Islet precursor cell (in vitro differentiated cells): ENCODE measurements around the gene PXMP2.

Experiments
- DNase-seq: peaks from one replicate; pipeline ENCODE4 v3.0.0-alpha.2; 2018

Gene PXMP2

DNA sequence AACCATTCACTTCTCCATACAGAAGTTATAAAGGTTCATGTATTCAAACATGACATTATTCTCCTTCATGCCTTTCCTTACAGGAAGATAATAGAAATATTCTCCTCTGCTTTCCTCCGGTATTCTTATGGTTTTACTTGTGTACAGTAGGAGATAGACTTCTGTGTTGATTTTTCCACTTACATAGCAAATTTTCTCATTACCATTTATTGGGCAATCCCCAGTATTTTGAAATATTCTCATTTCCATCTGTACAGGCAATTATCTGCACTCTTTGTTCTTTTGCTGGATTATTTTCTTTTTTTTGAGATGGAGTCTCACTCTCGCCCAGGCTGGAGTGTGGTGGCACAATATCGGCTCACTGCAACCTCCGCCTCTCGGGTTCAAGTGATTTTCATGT, 11.0 kb downstream of the PXMP2 start:
- DNase-seq, result no peak

DNA sequence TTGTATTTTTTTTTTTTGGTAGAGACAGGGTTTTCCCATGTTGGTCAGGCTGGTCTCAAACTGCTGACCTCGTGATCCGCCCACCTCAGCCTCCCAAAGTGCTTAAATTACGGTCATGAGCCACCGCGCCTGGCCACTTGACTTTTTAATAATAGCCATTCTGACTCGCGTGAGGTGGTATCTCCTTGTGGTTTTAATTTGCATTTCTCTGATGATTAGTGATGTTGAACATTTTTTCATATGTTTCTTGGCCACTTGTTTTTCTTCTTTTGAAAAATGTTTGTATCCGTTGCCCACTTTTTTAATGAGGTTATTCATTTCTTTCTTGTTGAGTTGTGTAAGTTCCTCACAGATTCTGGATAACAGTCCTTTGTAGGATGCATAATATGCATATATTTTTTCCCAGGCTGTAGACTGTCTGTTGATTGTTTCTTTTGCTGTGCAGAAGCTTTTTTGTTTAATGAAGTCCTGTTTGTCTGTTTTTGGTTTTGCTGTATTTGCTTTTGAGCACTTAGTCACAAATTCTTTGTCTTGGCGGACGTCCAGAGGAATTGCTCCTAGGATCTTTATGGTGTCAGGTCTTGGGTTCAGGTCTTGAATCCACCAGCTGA, 12.9 kb downstream of the PXMP2 start:
- no peak for DNase-seq

GRCh38 chr12:132702640-132703039, 15.3 kb downstream of the PXMP2 start:
- DNase-seq, result peak; percentile 70

GRCh38 chr12:132703641-132704040, 16.3 kb downstream of the PXMP2 start:
- peak; percentile 58 for DNase-seq

DNA sequence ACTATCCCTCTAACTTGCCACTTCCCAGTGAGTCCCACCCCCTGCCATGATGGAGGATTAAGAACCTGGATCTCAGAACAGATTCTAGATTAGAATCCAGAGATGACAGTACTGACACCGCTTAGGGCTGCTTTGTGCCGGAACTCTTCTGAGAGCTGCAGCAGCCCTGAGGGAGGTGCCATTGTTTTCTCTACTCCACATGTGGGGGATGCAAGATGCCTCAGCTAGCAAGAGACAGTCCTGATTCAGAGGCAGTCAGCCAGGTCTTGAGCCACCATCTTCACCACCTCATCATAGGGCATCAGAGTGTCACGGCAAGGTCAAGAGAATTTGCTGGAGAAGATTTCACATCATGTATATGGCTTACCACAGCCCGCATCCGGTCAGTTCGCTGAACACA, 19.9 kb downstream of the PXMP2 start:
- peak; percentile 43 for DNase-seq

DNA sequence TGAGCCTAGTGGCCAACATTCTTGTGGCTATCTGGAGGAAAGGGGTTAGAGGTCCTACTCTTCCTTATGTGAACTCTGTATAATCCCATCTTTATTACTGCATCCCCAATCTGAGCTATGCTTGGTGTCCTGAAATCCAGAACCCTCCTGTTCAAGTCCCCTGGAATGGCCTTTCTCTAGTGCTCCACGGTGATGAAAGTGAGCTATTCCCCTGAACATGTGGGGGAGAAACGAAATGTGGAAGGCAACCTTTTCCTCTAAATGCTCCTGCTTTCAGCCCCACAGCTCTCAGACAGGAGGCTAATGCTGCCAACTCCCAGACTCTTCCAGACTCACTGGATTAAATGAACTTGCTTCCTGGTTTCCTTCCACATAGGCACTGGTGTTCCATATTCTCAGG, 20.8 kb downstream of the PXMP2 start:
- DNase-seq, result no peak

GRCh38 chr12:132710043-132710404, 22.6 kb downstream of the PXMP2 start:
- DNase-seq, result peak; percentile 79

DNA sequence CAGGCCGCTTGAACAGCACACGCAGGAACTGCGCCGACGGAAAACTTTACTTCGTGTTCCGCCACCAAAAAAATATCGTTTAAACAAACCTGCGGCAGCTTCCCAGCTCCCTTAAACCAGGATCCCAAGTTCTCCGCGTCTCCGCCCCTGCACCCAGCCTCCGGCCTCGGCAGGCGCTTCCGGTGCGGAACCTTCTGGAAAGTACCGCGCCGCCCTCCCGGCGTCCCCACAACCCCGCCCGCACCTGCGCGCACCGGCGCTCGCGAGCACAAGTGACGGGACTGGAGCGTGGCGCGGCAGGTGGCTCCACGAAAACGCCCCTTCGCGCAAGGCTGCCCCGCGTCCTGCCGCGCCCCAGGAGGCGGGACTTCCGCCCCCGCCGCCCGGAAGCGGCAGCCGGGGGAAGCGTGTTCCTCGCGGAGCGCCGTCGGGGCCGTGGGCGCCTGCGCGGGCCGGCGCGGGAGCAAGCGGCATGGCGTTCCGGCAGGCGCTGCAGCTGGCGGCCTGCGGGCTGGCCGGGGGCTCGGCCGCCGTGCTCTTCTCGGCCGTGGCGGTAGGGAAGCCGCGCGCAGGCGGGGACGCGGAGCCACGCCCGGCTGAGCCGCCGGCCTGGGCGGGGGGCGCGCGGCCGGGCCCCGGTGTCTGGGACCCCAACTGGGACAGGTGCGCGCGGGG, 23.2 kb downstream of the PXMP2 start, which contains the start of gene PGAM5:
TSS of gene PGAM5 (plus strand) at position 438 of the 675 bp plus-strand sequence. CDS start at position 473, 35 bp downstream.
- DNase-seq, result peak; percentile 94

DNA sequence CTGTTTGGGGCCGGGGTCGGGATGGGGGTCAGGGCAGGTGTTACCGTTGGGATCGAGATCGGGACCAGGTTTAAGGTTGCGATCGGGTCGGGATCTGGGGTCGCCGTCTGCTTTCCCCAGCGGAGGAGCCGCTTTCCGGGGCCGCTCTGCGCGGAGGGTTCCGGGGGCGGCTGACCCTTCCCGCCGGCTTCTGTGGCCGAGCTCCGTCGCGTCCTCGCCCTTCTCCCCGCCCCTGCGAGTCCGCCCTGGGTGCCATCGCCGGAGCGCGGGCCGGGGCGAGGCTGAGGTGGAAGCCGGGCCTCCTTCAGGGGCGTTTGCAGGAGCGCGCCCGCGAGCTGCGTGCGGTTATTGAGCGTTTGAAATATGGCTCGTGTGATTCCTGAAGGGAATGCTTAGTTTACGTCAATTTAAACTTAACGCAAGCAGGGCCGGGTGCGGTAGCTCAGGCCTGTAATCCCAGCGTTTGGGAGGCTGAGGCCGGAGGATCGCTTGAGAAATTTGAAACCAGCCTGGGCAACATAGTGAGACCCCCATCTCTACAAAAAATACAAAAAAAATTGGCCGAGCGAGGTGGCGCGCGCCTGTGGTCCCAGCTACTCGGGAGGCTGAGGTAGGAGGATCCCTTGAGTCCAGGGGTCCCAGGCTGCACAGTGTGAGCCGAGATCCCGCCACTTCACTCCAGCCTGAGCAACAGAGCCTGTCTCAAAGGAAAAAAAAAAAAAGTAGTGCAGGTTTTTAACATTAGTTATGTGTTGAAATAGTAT, 23.9 kb downstream of the PXMP2 start:
- DNase-seq, result peak; percentile 71

DNA sequence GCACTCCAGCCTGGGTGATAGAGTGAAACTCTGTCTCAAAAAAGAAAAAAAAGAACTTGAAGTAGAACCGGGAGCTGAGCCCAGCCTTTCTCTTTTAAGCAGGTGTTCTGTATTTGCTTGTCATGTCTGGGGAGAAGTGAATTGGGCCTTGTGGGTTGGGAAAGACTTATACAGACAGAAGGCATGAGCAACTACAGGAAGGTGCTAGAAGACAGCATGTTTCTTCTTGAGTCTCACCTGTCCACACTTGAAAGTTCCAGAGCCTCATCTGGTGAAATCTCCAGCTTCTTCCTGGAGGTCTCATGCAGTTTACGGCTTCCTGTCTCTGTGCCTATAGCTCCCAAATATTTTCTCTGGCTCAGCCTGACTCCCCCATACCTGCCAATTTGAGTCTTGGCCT, 25.7 kb downstream of the PXMP2 start:
- peak; percentile 46 for DNase-seq

DNA sequence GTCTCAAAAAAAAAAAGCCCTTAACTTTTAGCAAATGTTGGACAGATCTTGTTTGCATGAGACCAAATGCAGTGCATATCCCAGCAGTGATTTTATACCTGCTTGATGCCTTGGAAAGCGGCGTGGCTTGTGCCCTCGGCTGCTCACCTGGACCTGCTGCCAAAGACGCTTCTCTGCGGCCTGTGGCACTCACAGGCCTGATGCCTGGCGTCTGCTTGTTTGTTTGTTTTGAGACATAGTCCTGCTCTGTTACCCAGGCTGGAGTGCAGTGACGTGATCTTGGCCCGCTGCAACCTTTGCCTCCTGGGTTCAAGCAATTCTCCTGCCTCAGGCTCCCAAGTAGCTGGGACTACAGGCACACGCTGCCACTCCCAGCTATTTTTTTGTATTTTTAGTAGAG, 28.5 kb downstream of the PXMP2 start:
- DNase-seq, result no peak

DNA sequence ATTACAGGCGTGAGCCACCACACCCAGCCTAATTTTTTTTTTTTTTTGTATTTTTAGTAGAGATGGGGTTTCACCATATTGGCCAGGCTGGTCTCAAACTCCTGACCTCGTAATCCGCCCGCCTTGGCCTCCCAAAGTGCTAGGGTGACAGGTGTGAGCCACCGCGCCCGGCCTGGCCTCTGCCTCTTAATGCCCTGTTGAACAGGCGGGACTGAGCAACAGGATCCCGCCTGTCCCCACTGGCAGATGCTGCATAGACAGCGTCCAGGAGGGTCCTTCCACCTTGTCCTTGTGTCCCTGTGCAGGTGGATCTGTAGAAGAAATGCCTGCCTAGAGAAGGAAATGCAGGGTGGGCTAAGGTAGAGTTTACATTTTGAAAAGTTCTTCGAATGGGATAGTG, 29.0 kb downstream of the PXMP2 start:
- DNase-seq, result no peak

DNA sequence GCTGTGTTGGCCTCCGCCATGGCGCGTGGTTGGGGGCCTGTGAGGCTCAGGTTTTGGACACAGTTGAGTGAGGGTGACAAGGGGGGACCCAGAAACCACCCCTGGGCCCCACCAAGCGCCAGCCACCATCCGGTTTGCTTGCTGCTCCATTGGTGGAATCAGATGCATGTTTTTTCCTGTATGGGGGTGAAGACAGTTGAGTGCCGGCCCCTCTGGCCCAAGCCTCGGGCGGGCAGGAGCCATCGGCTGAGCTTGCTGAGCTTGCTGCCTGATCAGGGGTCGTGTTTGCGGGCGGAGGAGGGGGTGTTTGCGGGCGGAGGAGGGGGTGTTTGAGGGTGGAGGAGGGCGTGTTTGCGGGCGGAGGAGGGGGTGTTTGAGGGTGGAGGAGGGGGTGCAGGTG, 29.6 kb downstream of the PXMP2 start:
- DNase-seq, result no peak

- peak; percentile 56 for DNase-seq
Observed at GRCh38 chr12:132717531-132718387, 30.4 kb downstream of the PXMP2 start.

DNA sequence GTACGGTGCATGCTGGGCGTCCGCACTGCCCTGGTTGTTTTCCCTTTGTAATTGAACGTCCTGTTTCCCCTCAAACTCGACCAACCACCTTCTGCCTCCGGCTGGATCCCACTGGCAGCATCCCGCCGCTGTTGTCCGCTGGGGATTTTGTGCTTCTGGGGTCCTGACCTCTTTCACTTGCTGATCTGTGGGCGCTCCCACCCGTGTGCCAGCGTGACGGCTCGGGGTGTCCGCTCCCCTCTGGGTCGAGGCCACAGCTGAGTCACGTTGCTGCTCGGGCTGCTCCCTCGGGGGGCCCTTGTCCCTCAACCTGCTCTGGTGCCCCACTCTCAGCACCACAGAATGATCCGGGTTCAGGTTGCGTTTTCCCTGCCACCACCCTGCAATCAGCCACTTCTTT, 31.3 kb downstream of the PXMP2 start:
- no peak for DNase-seq

GRCh38 chr12:132719141-132719953, 32.0 kb downstream of the PXMP2 start:
- peak; percentile 65 for DNase-seq

DNA sequence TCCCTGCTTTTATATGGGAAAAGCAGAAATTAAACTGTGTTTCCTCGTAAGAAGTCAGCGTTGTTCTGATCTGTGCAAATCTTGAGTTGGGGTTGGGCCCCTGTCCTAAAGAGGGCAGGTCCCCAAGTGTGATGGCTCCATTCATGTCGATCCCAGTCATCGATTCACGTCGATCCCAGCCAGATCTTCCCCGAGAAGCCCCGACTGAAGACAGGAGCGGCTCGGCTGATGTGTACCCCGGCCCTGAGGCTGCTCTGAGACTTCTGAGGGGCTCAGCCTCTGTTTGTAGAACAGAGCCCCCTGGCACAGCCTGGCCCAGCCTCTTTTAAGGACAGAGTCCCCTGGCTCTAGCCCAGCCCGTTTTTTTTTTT, 32.6 kb downstream of the PXMP2 start:
- DNase-seq, result no peak

- no peak for DNase-seq
Observed at GRCh38 chr12:132720606-132721345, 33.4 kb downstream of the PXMP2 start.

GRCh38 chr12:132723015-132723763, 35.8 kb downstream of the PXMP2 start:
- peak; percentile 55 for DNase-seq

GRCh38 chr12:132723764-132724140, 36.4 kb downstream of the PXMP2 start:
- DNase-seq, result no peak
